ENCODE data around the gene TBX19. TPM values are rescaled to one million over a fixed set of nuclear protein-coding genes. Genes with fewer than 3 reads are reported as not detected.

The TBX19 gene
- polyA plus RNA-seq, 1 donor (not counting 4 experiments of a cell fraction or from before 2014, with no cell fraction given): 0.93 TPM

GRCh38 chr1:168259567-168259966, 21.1 kb upstream of the TBX19 start:
- H3K79me2 ChIP-seq (ENCODE audit: control insufficient read depth, insufficient read depth, low read length): no peaks in the 10 kb centered on the region
- H3K4me3 ChIP-seq (ENCODE audit: control insufficient read depth in 2 of 3, extremely low read depth in 1 of 3, insufficient read depth in 2 of 3, low read depth in 1 of 3, low read length in 3 of 3): no peak overlapping the region
- DNase-seq (ENCODE audit: low read depth, low spot score) (no peak), FAIRE-seq (no peak)
- H3K9me3 ChIP-seq (ENCODE audit: control insufficient read depth, low read depth, low read length): peaks cover 2% of the 10 kb centered on the region
- no peak overlapping the region for H3K27ac ChIP-seq (ENCODE audit: control insufficient read depth, insufficient read depth, low read length)
- H3K9ac ChIP-seq (ENCODE audit: control insufficient read depth, extremely low read depth, insufficient read depth, low read length): no peak overlapping the region
- no peaks in the 10 kb centered on the region for H3K27me3 ChIP-seq (ENCODE audit: control insufficient read depth, extremely low read depth, insufficient read depth, low read length)
- no peaks in the 10 kb centered on the region for H4K20me1 ChIP-seq (ENCODE audit: control insufficient read depth, extremely low read depth, insufficient read depth, low read length)
- no peaks in the 10 kb centered on the region for H3K36me3 ChIP-seq (ENCODE audit: control insufficient read depth in 2 of 2, extremely low read depth in 1 of 2, insufficient read depth in 2 of 2, low read length in 2 of 2)
- no peak overlapping the region for H2AFZ ChIP-seq (ENCODE audit: control insufficient read depth, low read length)
- no peaks in the 10 kb centered on the region for H3K9me1 ChIP-seq (ENCODE audit: control insufficient read depth, extremely low read depth, insufficient read depth, low read length)
- no peak overlapping the region for H3K4me2 ChIP-seq (ENCODE audit: control insufficient read depth, extremely low read depth, insufficient read depth, low read depth, low read length)
- H3K4me1 ChIP-seq (ENCODE audit: control insufficient read depth, extremely low read depth, insufficient read depth, low read length): peaks cover 23% of the 10 kb centered on the region
- dilution Hi-C loops (cut with MboI; ENCODE audit: extremely low pct_ligation_motif_present, low sequenced_read_pairs): no loop called here
- no peak for TF ChIP-seq CTCF (optimal IDR thresholded peaks at IDR 0.05 in 1 of 3, IDR thresholded peaks at IDR 0.05 in 1 of 3, conservative IDR thresholded peaks at IDR 0.05 in 1 of 3; ENCODE audit: extremely low read depth in 1 of 3, insufficient read depth in 2 of 3, low read length in 3 of 3)
- TF ChIP-seq EZH2 (IDR thresholded peaks at IDR 0.05; ENCODE audit: low read length): no peak

- FAIRE-seq: no peak
- H2AFZ ChIP-seq (ENCODE audit: control insufficient read depth, low read length): no peak overlapping the region
- no peak for DNase-seq (ENCODE audit: low read depth, low spot score)
- no peaks in the 10 kb centered on the region for H3K27me3 ChIP-seq (ENCODE audit: control insufficient read depth, extremely low read depth, insufficient read depth, low read length)
- H3K27ac ChIP-seq (ENCODE audit: control insufficient read depth, insufficient read depth, low read length): no peak overlapping the region
- peaks cover 23% of the 10 kb centered on the region for H3K4me1 ChIP-seq (ENCODE audit: control insufficient read depth, extremely low read depth, insufficient read depth, low read length)
- no peak overlapping the region for H3K4me2 ChIP-seq (ENCODE audit: control insufficient read depth, extremely low read depth, insufficient read depth, low read depth, low read length)
- no peaks in the 10 kb centered on the region for H3K36me3 ChIP-seq (ENCODE audit: control insufficient read depth in 2 of 2, extremely low read depth in 1 of 2, insufficient read depth in 2 of 2, low read length in 2 of 2)
- H3K79me2 ChIP-seq (ENCODE audit: control insufficient read depth, insufficient read depth, low read length): no peaks in the 10 kb centered on the region
- H3K4me3 ChIP-seq (ENCODE audit: control insufficient read depth in 2 of 3, extremely low read depth in 1 of 3, insufficient read depth in 2 of 3, low read depth in 1 of 3, low read length in 3 of 3): no peak overlapping the region
- H3K9ac ChIP-seq (ENCODE audit: control insufficient read depth, extremely low read depth, insufficient read depth, low read length): no peak overlapping the region
- H3K9me1 ChIP-seq (ENCODE audit: control insufficient read depth, extremely low read depth, insufficient read depth, low read length): no peaks in the 10 kb centered on the region
- TF ChIP-seq EZH2 (IDR thresholded peaks at IDR 0.05; ENCODE audit: low read length) (no peak), CTCF (optimal IDR thresholded peaks at IDR 0.05 in 1 of 3, IDR thresholded peaks at IDR 0.05 in 1 of 3, conservative IDR thresholded peaks at IDR 0.05 in 1 of 3; ENCODE audit: extremely low read depth in 1 of 3, insufficient read depth in 2 of 3, low read length in 3 of 3) (no peak)
- dilution Hi-C loops (cut with MboI; ENCODE audit: extremely low pct_ligation_motif_present, low sequenced_read_pairs): no loop called here
- peaks cover 2% of the 10 kb centered on the region for H3K9me3 ChIP-seq (ENCODE audit: control insufficient read depth, low read depth, low read length)
- H4K20me1 ChIP-seq (ENCODE audit: control insufficient read depth, extremely low read depth, insufficient read depth, low read length): no peaks in the 10 kb centered on the region
Measured at GRCh38 chr1:168260393-168260792, 20.3 kb upstream of the TBX19 start.

All from keratinocyte (primary cell).